ELF-1 (cell line): ENCODE results near the gene CDCP1.
"Not testable (repeated sequence)": the region's sequence is repeated elsewhere in the genome, so short reads cannot be mapped to it uniquely, and the experiment has no call there.

ENCODE experiments used
- DNase-seq: peaks from one replicate; pipeline ENCODE4 v3.0.0-alpha.2; 2016; ENCODE audit warnings: low read depth, low spot score

The CDCP1 gene

GRCh38 chr3:45055411-45056143 lies 90.6 kb downstream of the CDCP1 start:
- peak; percentile 53 for DNase-seq

GRCh38 chr3:45055032-45055410 lies 91.2 kb downstream of the CDCP1 start:
- no peak for DNase-seq

GRCh38 chr3:45054196-45054857 lies 91.9 kb downstream of the CDCP1 start:
- no peak for DNase-seq

GRCh38 chr3:45053805-45054195 lies 92.4 kb downstream of the CDCP1 start:
- not testable (repeated sequence) for DNase-seq

GRCh38 chr3:45051685-45052084 lies 94.5 kb downstream of the CDCP1 start:
- no peak for DNase-seq

GRCh38 chr3:45049807-45050206 lies 96.4 kb downstream of the CDCP1 start:
- DNase-seq, result no peak

- DNase-seq, result no peak
Observed at GRCh38 chr3:45048244-45048643, 97.9 kb downstream of the CDCP1 start.

- DNase-seq, result no peak
Observed at GRCh38 chr3:45043728-45044299, 102.4 kb downstream of the CDCP1 start.

GRCh38 chr3:45042162-45042561 lies 104.0 kb downstream of the CDCP1 start:
- no peak for DNase-seq

- no peak for DNase-seq
Observed at GRCh38 chr3:45041666-45042065, 104.5 kb downstream of the CDCP1 start.

- peak; percentile 98 for DNase-seq
Observed at GRCh38 chr3:45037720-45038455, 108.3 kb downstream of the CDCP1 start.

GRCh38 chr3:45035441-45036301 lies 110.5 kb downstream of the CDCP1 start:
- no peak for DNase-seq

GRCh38 chr3:45034612-45035252 lies 111.4 kb downstream of the CDCP1 start:
- DNase-seq, result no peak

- no peak for DNase-seq
Observed at GRCh38 chr3:45033791-45034190, 112.4 kb downstream of the CDCP1 start.
